HG02885 (cell line): ENCODE data around the gene ZFP37.
A peak's percentile ranks its signal among the peaks of the same experiment; 100 is the strongest.
"Not testable (repeated sequence)": the region's sequence is repeated elsewhere in the genome, so short reads cannot be mapped to it uniquely, and the experiment has no call there.

Experiments used
- ATAC-seq: cut with Tn5 transposase; IDR thresholded peaks from one replicate; pipeline ENCODE4 v1.9.1; 2021; ENCODE audit warnings: mild to moderate bottlenecking; ENCODE audit not compliant: unreplicated experiment, poor library complexity

Gene ZFP37

GRCh38 chr9:113056191-113057106 is at the start of gene ZFP37:
Gene ZFP37, minus strand, starts transcription at chr9:113056724. Its CDS starts 36 bp downstream, at chr9:113056688.
- peak; percentile 98 for ATAC-seq

GRCh38 chr9:113105345-113105744 is 48.8 kb upstream of the ZFP37 start:
- ATAC-seq = not testable (repeated sequence)

DNA sequence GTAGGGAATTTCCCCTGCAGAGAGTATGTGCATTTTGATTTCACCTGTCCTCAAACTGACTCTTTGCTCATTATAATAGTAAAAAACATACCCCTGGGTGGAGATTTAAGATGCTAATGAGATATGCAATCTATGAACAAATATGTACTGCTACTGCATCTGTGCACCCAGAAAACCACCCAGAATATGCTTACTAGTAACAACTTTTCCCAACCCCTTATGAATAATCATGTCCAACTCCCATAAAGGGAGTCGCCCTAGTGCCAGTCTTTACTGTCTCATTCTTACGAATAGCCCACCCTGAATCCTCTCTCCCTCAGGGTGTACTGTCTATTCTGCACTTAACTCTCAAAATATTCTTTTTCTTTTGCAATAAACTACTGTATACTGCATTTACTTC is 39.0 kb upstream of the ZFP37 start:
- no peak for ATAC-seq

DNA sequence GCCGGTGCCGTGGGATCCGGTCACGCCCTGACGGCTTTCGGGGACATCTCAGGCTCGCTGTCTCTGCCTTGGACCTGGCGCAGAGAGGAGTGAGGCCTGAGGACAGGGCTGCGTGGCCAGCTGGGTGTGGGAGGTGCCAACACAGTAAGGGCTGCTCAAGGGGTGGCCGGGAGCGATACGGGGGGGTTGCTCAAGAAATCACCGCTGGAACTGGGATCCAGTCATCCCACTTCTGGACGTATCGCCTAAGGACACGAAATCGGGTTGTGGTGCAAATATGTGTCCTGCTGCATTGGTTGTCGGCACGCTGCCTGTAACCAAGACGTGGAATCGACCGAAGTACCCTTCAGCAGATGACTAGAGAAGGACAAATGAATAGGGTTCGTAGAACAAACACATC is 33.4 kb upstream of the ZFP37 start:
- ATAC-seq = not testable (repeated sequence)

DNA sequence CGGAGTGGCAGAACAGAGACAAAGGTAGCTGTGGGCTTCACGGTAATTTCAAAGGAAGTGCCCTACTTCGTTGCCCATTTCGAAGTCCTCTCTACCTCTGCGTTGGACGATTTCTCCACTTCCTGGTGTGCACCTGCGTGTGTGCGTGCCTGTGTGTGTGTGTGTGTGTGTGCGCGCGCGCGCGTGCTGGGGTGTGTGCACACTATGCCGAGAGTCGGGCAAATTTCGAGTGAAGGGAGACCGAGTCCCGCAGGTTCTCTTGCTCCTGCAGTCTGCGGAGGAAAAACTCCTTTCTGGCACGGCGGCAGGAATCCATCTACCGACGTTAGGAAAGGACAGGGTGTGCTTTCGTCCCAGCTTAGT is 32.6 kb upstream of the ZFP37 start:
- ATAC-seq = not testable (repeated sequence)

DNA sequence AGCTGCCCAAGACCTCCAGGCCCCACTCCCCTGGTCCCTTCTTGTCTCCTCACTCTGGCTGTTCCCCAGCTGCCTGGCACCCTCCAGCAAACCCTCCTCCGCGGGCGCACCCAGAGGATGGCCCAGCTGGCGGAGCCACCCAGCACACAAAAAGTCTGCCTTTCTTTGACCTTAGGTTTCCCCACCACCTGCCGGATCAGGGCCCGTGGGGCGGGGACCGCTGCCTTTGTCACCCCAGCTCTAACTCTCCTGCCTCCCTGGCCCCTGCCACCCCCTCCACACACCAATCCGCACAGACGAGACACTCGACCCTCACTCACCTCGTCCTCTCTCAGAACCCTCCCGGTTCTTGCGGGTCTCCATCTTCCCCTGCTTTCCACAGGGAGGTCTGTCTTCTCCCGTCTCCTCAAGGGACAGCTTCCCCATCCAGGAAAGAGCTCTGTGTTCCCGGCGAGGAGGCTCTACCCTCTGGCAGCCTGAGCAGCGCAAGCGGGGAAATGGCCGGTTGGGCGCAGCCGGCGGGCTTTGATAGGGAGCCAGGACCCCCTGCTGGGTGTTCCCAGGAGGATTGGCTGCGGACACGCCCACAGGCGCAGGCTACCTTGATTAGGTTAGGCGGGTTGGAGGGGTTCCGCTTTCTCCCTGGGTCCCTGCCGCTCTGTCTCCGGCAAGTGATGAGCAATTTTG is 32.1 kb upstream of the ZFP37 start:
- not testable (repeated sequence) for ATAC-seq

- not testable (repeated sequence) for ATAC-seq
Measured at GRCh38 chr9:113062932-113063310, 6.4 kb upstream of the ZFP37 start.

- ATAC-seq = not testable (repeated sequence)
Measured at GRCh38 chr9:113062256-113062931, 5.9 kb upstream of the ZFP37 start.

GRCh38 chr9:113061072-113061850 is 4.7 kb upstream of the ZFP37 start:
- not testable (repeated sequence) for ATAC-seq

- ATAC-seq = not testable (repeated sequence)
Measured at GRCh38 chr9:113059581-113060284, 3.2 kb upstream of the ZFP37 start.

DNA sequence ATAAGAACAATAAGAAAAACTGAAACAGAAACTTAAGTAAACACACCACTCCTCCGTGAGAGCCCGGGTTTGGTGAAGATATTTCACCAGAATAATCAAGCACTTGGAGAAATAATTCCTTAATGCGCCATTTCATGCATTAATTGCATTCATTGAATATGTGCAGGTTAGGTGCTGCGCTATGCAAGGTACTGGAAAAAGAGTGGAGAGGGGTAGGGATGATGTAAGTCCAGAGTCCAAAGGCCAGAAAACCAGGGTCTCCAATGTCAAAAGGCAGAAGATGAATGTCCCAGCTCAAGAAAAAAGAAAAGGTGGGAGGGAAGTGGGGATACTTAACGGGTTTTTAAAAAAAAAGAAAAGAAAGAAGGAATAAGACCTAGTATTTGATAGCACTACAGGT is 669 bp upstream of the ZFP37 start:
- ATAC-seq = no peak

GRCh38 chr9:113042884-113043657 is 13.5 kb downstream of the ZFP37 start:
- no peak for ATAC-seq

GRCh38 chr9:113026200-113026599 is 30.3 kb downstream of the ZFP37 start:
- no peak for ATAC-seq

- ATAC-seq = no peak
Measured at GRCh38 chr9:113018247-113018646, 38.3 kb downstream of the ZFP37 start.

DNA sequence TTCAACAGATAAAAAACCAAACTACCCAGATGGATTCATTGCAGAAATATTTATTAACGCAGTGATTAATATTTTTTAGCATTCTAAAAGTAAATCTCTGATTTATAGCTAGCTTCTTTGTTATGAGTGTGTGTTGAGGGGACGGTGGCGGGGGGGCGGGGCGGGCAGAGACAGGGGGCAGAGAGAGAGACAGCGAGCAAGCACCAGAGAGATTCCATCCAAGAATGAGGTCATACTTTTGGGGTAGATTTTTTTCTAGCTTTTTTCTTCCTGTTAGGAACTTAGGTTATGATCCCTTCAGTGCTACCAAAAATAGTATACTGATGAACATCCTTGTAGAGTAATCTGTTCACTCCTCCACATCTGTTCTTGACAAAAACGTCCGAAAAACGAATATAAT is 44.0 kb downstream of the ZFP37 start:
- no peak for ATAC-seq

- no peak for ATAC-seq
Measured at GRCh38 chr9:113011911-113012381, 44.6 kb downstream of the ZFP37 start, which contains the start of gene ZNF883. Gene ZNF883, minus strand, starts transcription at chr9:113012192.

- ATAC-seq = no peak
Measured at GRCh38 chr9:113005777-113006176, 50.7 kb downstream of the ZFP37 start.

GRCh38 chr9:112997236-112997941 is 59.1 kb downstream of the ZFP37 start:
- no peak for ATAC-seq
